Measurements from ENCODE around the gene NDUFA5.
"Not testable (repeated sequence)": the region's sequence is repeated elsewhere in the genome, so short reads cannot be mapped to it uniquely, and the experiment has no call there.

Gene NDUFA5

DNA sequence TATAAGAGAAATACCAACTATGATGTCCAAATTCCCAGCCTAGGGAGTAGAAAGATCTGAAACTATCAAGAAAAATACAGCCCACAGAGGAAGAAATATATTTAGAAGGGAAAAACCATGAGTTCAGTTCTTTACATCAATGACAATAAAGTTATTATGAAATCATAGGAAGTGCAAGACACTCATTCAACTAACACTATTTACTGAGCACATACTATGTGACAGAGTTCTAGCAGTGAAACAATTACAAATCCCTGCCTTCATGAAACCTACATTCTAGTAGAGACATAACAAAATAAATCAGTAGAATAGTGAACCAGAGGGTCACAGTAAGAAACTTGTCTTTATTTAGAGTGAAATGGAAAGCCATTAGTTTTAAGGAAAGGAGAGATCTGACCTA, 2.1 kb downstream of the NDUFA5 start:
- no peak for DNase-seq

DNA sequence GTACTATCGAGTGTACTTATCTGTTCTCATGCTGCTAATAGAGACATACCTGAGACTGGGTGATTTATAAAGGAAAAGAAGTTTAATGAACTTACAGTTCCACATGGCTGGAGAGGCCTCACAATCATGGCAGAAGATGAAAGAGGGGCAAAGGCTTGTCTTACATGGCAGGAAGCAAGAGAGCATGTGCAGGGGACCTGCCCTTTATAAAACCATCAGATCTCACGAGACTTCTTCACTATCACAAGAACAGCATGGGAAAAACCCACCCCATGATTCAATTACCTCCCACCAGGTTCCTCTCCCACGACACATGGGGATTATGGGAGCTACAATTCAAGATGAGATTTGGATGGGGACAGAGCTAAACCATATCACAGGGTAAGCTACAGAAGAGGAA, 4.5 kb downstream of the NDUFA5 start:
- no peak for DNase-seq

DNA sequence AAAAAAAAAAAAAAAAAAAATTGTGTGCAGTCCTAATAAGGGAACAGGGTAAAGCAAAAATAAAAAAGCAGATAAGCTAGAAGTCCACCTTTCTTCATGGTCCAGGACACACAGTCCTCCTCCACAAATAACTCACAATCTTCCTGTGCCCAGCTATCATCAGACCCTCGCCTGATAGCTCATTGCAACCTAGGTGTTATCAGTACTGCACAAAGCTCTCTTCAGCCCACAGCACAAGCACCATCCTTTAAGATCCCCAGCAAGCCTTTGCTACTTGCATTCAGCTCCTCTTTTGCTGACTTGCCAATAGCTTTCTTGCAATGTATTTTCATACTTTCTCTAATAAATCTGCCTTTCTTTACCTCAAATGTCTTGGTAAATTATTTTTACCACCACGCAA, 5.0 kb downstream of the NDUFA5 start:
- DNase-seq = no peak

DNA sequence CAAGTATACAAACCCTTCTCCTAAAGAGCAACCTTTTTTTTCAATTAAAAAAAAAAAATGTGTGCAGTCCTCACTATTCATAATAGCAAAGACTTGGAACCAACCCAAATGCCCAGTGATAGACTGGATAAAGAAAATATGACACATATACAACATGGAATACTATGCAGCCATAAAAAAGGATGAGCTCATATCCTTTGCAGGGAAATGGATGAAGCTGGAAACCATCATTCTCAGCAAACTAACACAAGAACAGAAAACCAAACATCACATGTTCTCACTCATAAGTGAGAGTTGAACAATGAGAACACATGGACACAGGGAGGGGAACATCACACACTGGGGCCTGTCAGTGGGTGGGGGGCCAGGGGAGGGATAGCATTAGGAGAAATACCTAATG, 5.5 kb downstream of the NDUFA5 start:
- not testable (repeated sequence) for DNase-seq

DNA sequence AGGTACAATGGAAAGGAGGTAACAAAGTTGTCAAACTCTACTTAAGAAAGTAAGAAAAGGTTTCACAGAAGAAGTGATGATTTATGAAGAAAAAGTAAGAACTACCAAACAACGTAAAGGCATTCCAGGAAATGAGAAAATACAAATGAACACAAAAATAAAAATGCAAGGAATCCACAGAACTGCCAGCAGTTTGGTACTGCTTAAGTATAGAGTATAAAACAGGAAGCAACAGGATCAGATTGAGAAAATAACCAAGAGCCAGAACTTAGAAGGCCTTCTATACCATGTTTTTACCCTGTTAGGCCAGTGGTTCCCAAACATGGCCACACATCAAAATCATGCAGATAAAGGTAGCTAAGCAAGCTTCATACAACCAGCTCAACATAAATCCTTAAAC, 9.2 kb downstream of the NDUFA5 start:
- no peak for DNase-seq

DNA sequence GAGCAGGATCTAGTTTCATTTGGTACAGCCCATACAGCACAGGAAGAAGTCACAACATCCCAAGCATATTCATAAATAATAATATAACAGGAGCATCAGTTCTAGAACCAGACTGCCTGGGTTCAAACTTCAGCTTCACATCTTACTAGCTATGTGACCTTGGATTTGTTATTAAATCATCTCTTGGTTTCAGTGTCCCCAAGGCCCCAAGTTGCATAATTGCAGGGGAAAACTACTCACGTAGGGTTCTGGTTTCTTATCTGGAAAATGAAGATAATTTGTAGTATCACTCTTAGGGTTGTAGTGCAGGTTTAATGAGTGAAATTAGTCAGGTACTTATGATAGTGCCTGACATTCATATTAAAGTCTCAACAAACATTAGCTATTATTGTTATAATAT, 17.7 kb downstream of the NDUFA5 start:
- no peak for DNase-seq

DNA sequence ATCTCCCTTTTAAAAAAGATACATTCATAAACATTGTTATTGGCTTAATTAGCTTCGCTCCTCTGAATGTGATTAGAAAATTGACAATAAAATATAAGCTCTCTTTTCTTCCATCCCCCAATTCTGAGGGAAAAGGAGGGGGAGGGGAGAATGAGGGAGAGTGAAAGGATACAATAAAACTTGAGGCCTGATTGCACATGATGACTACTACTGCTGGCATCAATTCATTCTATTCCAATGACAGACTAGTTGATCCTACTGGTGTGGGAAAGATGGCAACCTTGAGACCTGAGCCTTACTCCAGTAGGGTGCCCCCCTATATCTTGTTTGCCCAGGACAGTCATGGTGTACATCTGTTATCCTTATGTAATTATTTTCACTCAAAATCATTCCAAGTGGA, 18.7 kb downstream of the NDUFA5 start:
- DNase-seq = no peak

DNA sequence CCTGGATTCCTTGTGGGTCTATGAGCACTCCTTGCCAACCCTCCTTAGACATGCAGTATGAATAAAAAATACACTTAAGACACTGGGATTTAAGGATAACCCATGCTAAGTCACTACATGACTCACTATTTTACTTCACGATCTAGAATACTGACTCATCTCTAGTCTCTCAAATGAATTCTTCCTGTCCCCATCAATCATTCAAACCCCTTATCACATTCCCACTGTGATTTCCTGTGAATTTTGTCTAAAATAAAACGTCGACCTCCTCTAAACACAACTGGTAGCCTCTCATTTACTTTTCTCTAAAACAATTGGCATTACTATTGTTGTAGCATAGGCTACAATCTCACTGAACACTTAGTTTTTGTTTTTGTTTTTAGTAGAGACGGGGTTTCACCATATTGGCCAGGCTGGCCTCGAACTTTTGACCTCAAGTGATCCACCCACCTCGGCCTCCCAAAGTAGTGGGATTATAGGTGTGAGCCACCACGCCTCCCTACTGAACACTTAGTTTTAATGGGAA, 19.4 kb downstream of the NDUFA5 start:
- DNase-seq = no peak

DNA sequence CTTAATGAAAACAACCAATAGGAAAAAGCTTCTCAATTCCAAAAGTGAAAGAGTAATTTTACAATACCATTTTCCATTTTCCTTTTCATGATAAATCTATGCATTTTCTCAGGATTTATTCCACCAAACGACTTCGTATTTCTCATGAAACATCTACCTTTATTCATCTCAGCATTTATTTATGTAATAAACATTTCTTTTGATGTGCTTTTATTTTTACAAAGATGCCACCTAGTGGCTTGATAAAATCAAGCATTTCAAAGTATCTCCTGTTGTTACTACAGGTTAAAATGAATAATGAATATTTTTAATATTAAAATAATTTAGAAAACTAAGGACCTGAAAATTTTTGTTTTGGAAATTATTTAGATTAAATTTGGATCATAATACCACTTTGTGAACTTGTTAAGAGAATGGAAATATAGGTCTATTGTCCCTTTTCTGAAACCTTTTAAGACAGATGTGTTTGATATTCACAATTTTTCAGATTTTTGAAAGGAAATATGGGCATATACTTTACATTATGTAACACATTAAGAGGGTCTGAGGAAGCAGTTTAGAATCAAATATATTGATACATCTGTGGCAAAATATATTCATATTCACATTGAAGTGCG, 20.5 kb downstream of the NDUFA5 start:
- DNase-seq = no peak

DNA sequence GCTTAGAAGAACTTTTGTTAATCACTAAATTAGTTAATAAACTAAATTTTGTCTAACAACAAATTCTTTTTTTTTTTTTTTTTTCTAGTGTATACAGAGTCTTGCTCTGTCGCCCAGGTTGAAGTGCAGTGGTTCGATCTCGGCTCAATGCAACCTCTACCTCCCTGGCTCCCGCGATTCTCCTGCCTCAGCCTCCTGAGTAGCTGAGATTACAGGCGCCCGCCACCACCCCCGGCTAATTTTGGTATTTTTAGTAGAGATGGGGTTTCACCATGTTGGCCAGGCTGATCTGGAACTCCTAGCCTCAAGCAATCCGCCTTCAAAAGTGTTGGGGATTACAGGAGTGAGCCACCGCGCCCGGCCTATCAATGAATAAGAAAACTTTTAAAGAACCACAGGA, 22.1 kb downstream of the NDUFA5 start:
- DNase-seq = no peak

DNA sequence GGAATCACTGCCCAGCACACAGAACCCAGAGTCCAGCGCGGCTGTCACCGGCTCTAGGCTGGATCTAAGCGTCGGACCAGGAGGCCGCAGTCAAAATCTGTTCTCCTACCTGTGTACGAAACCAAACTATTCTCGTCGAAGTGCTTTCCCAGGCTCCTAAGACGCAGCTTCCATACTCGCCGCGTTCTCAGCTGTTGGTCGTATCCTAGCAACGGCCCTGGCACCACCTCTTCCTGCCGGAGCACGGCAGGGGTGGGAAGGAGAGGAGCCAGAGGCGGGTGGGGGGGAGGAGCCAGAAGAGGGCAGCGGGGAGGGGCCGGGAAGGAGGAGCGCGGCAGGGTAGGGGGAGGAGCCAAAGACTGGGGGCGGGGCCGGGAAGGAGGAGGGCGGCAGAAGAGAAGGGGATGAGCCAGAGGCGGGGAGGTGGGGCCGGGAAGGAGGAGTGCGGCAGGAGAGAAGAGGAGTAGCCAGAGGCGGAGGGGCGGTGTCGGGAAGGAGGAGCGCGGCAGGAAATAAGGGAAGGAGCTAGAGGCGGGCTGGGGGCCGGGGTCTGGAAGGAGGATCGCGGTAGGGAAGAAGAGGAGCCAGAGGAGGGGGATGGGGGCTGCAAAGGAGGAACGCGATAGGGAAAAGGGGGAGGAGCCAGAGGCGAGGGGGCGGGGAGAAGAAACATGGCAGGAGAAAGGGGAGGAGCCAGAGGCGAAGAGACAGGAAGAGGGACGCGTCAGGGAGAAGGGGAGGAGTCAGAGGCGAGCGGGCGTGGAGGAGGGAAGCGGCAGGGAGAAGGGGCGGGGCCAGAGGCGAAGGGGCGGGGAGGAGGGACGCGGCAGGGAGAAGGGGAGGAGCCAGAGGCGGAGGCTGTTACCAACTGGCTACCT, 23.0 kb downstream of the NDUFA5 start, which contains the start of gene IQUB:
Gene IQUB, minus strand, starts transcription at position 213 of the 878 bp plus-strand sequence. CDS start 22,255 bp downstream, outside the sequence.
- peak; percentile 90 for DNase-seq

DNA sequence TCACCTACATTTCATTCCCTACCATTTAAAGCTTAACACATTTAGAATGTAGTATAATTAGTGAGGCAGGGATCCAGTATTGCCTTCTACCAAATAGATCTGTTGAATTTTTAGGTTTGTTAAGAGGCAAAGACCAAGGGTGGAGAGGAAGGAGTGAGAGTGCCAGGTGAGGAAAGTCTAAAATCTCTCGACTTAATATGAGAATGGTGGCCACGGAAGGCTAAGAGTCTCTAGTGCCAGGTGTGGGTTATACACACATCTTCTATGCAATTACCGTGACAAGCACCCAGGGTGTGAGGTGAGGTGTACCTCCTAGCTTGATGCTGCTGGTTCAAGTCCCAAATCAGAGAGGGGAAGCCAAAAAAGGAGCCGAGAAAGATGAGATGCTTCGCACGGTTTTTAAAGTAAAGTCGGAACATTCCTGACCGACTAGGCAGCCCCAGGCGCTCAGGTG, 23.7 kb downstream of the NDUFA5 start:
- DNase-seq = no peak

DNA sequence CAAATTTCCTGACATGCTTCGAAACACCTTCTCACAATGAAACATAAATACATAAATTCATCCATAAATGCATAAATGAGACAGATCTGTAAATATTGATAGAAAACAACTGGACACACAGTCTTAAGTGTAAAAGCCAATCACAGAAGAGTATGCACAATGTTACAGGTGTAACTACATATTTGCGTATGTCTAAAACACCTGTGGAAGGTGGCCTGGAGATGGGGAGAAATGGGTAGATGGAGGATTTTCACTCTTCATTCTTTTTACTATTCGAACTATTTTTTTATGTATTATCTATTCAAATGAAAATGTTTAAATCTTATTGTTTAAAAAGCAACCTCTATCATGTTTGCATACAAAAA, 24.1 kb downstream of the NDUFA5 start:
- no peak for DNase-seq

DNA sequence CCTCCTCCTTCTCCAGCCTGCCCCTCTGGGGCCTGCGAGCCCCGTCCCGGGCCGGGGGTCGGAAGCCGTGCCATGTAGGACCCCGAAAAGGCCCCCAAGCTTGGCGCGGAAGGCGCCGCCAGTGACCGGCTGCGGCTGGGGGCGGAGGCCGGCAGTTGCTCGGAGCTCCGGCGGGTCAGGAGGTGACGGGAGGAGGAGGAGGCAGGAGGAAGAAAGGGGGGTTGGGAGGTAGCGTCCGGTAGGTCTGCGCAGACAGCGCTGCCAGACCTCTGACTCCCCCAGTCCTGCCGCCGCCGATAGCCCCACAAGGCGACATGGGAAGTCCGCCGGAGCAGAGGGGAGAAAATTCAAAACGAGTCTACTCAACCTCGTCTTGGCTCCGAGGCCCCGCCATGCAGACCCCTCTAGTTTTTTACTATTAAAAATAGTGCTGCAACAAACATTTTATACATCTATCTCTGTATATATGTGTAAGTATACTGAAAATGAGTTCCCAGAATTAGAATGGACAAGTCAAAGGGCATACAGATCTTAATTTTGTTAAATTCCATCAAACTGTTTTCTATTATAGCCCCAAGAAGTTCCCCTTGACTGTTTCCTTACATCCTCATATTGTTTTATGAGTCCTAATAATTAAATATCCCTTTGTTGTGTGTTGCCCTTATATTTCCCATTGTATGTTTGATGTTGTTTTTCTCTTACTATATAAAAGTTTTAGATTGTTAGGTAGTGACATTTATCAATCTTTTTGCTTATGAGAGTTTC, 24.6 kb downstream of the NDUFA5 start:
- peak; percentile 37 for DNase-seq

DNA sequence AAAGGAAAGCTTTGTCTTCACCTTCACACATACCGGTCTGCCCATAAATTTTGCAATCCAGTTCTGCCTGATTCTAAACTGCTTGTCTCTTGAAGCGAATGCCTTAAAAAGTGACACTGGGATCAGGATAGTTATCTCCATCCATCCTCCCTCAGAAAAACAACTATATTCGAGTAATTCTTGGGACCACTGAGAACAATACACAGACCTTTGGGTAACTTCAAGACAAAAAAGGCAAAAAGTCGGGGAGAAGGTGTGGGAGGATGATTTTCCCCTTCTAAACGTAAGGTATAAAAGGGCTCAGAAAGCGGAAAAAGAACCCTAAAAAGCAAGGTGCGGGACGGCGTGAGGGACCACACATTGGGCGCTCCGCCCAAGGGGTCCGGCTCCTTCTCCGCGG, 25.3 kb downstream of the NDUFA5 start:
- DNase-seq = not testable (repeated sequence)

DNA sequence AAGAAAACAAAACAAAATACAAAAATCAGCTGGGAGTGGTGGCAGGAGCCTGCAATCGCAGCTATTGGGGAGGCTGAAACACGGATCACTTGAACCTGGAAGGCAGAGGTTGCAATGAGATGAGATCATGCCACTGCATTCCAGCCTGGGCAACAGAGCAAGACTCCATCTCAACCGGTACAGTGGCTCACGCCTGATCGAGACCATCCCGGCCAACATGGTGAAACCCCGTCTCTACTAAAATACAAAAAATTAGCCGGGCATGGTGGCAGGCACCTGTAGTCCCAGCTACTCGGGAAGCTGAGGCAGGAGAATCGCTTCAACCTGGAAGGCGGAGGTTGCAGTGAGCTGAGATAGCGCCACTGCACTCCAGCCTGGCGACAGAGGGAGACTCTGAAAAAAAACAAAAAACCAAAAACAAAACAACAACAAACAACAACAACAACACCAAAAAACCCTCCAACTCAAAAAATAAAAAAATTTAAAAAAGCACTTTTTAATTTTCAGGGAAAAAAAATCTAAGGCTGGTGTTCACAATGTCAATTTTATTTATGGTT, 27.5 kb downstream of the NDUFA5 start:
- not testable (repeated sequence) for DNase-seq

DNA sequence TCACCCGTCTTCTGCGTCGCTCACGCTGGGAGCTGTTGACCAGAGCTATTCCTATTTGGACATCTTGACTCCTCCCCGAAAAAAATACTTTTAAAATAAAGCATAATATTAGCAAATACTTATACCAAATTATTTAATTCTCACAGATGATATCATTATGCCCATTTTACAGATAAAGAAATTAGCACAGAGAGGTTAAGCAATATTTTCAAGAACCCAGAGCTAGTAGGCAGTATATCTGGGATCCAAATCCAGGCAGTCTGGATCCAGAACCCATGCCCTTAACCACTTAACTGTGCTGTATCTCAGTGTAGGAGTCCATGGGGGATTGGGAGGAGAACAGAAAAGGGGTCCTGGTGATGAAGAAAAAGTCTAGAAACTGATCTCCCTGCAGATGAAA, 29.4 kb downstream of the NDUFA5 start:
- no peak for DNase-seq

DNA sequence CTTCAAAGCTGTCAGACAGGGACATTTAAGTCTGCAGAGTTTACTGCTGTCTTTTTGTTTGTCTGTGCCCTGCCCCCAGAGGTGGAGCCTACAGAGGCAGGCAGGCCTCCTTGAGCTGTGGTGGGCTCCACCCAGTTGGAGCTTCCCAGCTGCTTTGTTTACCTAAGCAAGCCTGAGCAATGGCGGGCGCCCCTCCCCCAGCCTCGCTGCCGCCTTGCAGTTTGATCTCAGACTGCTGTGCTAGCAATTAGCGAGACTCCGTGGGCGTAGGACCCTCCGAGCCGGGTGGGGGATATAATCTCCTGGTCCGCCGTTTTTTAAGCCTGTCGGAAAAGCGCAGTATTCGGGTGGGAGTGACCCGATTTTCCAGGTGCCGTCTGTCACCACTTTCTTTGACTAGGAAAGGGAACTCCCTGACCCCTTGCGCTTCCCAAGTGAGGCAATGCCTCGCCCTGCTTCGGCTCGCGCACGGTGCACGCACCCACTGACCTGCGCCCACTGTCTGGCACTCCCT, 29.8 kb downstream of the NDUFA5 start:
- not testable (repeated sequence) for DNase-seq

DNA sequence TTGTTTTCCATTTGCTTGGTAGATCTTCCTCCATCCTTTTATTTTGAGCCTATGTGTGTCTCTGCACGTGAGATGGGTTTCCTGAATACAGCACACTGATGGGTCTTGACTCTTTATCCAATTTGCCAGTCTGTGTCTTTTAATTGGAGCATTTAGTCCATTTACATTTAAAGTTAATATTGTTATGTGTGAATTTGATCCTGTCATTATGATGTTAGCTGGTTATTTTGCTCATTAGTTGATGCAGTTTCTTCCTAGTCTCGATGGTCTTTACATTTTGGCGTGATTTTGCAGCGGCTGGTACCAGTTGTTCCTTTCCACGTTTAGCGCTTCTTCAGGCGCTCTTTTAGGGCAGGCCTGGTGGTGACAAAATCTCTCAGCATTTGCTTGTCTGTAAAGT, 31.1 kb downstream of the NDUFA5 start:
- not testable (repeated sequence) for DNase-seq

DNA sequence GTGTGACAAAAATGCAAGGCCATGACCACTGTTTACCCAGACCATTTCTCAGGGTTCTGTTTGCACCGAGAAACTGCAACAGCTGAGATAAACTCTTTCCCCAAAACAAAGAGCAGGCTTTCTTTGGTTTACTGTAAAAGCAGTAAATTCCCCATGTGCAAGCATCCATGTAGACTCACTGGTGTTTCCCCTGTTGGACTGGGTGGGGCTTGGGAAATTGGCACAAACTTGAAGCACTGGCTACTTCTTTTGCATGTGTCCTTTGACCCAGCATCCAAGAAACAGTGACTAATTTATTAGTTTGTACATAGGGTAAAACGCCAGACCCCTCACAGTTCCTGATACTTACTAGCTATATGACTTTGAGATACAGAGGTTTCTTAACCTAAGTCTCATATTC, 35.6 kb downstream of the NDUFA5 start:
- no peak for DNase-seq

DNA sequence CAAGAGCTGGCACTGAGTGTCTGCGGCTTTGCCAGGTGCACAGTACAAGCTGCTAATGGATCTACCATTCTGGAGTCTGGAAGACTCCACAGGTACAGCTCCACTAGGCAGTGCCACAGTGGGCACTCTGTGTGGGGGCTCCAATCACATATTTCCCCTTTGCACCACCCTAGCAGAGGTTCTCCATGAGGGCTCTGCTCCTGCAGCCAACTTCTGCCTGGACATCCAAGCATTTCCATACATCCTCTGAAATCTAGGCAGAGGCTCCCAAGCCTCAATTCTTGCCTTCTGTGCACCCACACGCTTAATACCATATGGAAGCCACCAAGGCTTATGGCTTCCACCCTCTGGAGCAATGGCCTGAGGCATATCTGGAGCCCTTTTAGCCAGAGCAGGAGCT, 52.4 kb downstream of the NDUFA5 start:
- no peak for DNase-seq

DNA sequence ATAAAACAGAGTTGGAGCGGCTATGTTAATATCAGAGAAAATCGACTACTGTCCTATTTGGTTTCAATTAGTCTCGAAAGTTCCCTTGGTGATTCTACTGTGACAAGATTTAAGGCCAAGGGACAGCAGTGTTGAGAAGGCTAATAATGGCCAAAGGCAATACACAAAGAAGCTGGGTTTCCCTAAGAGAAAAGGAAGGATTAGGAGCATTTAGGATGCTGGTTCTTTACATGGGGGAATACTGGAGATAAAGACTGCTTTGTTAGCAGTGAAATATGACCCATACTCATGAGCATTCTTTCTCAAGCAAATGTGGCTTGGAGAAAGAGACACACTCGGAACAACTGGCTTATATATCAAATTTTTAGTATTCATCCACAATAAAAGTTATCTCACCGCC, 55.4 kb downstream of the NDUFA5 start:
- no peak for DNase-seq

All from activated effector memory CD4-positive, alpha-beta T cell treated with Interleukin-2 at 50 U/mL for 16 hours (primary cell).